ES-I3 (cell line): Measurements from ENCODE around the gene HMX1.
A peak's percentile ranks its signal among the peaks of the same experiment; 100 is the strongest.

Source experiments
- H3K36me3 ChIP-seq: 2 replicates; pipeline ENCODE4 v1.6.1; 2013; ENCODE audit warnings: mild to moderate bottlenecking, low read length, control low read depth, moderate library complexity; ENCODE audit not compliant: insufficient read depth
- H3K4me1 ChIP-seq: 2 replicates; pipeline ENCODE4 v1.6.1; 2013; ENCODE audit warnings: mild to moderate bottlenecking, control low read depth, low read length; ENCODE audit not compliant: insufficient read depth
- H3K9ac ChIP-seq: 2 replicates; pipeline ENCODE4 v1.6.1; 2013; ENCODE audit warnings: low read depth, mild to moderate bottlenecking, low read length, moderate library complexity
- H3K9me3 ChIP-seq: 2 replicates; pipeline ENCODE4 v1.6.1; 2013; ENCODE audit warnings: mild to moderate bottlenecking, low read length, moderate library complexity; ENCODE audit not compliant: control insufficient read depth, insufficient read depth

The HMX1 gene

GRCh38 chr4:8872402-8873291 lies 1.0 kb upstream of the HMX1 start:
- peak overlapping the region; percentile 36; the same call in 1 of the 2 replicates for H3K9ac ChIP-seq
- no peaks in the 10 kb centered on the region for H3K36me3 ChIP-seq
- no peaks in the 10 kb centered on the region for H3K9me3 ChIP-seq
- no peaks in the 10 kb centered on the region; the same call in 1 of the 2 replicates for H3K4me1 ChIP-seq

GRCh38 chr4:8870647-8871416 lies 807 bp downstream of the HMX1 start:
- Histone ChIP-seq H3K36me3 (no peaks in the 10 kb centered on the region), H3K9ac (peak overlapping the region; percentile 29; the same call in 1 of the 2 replicates), H3K9me3 (no peaks in the 10 kb centered on the region), H3K4me1 (no peaks in the 10 kb centered on the region)

- H3K36me3 ChIP-seq, result no peaks in the 10 kb centered on the region
- H3K4me1 ChIP-seq, result no peaks in the 10 kb centered on the region
- H3K9ac ChIP-seq, result no peak overlapping the region
- no peaks in the 10 kb centered on the region for H3K9me3 ChIP-seq
These were observed 1.6 kb downstream of the HMX1 start for GRCh38 chr4:8869898-8870646.

- Histone ChIP-seq H3K9ac (no peak overlapping the region), H3K36me3 (no peaks in the 10 kb centered on the region), H3K9me3 (no peaks in the 10 kb centered on the region), H3K4me1 (no peaks in the 10 kb centered on the region)
These were observed 2.4 kb downstream of the HMX1 start for GRCh38 chr4:8869002-8869897.

- no peak overlapping the region for H3K9ac ChIP-seq
- no peaks in the 10 kb centered on the region for H3K4me1 ChIP-seq
- no peaks in the 10 kb centered on the region for H3K36me3 ChIP-seq
- H3K9me3 ChIP-seq, result no peaks in the 10 kb centered on the region
These were observed 3.2 kb downstream of the HMX1 start for GRCh38 chr4:8868321-8869001.

- Histone ChIP-seq H3K9me3 (no peaks in the 10 kb centered on the region), H3K4me1 (0 out of 2 replicates have a peak, but pooled peaks cover under 1% of the 10 kb centered on the region)
These were observed 3.9 kb downstream of the HMX1 start for GRCh38 chr4:8867624-8868320.

GRCh38 chr4:8866828-8867623 lies 4.6 kb downstream of the HMX1 start:
- Histone ChIP-seq H3K9ac (no peak overlapping the region; the same call in 1 of the 2 replicates), H3K4me1 (0 out of 2 replicates have a peak, but pooled peaks cover 4% of the 10 kb centered on the region), H3K36me3 (no peaks in the 10 kb centered on the region), H3K9me3 (no peaks in the 10 kb centered on the region)

More at GRCh38 chr4:8867624-8868320, 3.9 kb downstream of the HMX1 start:
- no peak overlapping the region; the same call in 1 of the 2 replicates for H3K9ac ChIP-seq
- H3K36me3 ChIP-seq, result no peaks in the 10 kb centered on the region

GRCh38 chr4:8866421-8866820 lies 5.2 kb downstream of the HMX1 start:
- Histone ChIP-seq H3K4me1 (0 out of 2 replicates have a peak, but pooled peaks cover 4% of the 10 kb centered on the region), H3K36me3 (no peaks in the 10 kb centered on the region), H3K9ac (no peak overlapping the region), H3K9me3 (no peaks in the 10 kb centered on the region)

- 0 out of 2 replicates have a peak, but pooled peaks cover 4% of the 10 kb centered on the region for H3K4me1 ChIP-seq
- H3K36me3 ChIP-seq, result no peaks in the 10 kb centered on the region
- no peaks in the 10 kb centered on the region for H3K9me3 ChIP-seq
- H3K9ac ChIP-seq, result no peak overlapping the region
These were observed 5.8 kb downstream of the HMX1 start for GRCh38 chr4:8865681-8866310.

GRCh38 chr4:8864912-8865680 lies 6.5 kb downstream of the HMX1 start:
- H3K9me3 ChIP-seq, result no peaks in the 10 kb centered on the region
- 0 out of 2 replicates have a peak, but pooled peaks cover 4% of the 10 kb centered on the region for H3K4me1 ChIP-seq
- H3K36me3 ChIP-seq, result no peaks in the 10 kb centered on the region
- no peak overlapping the region for H3K9ac ChIP-seq
